RWPE1 (cell line): ENCODE measurements around the gene ZMYND8.

ENCODE experiments used
- CTCF ChIA-PET: fragments of 350-600 bp; sonication (Branson Sonifier 250); formaldehyde crosslinking; extraction: SDS; loops from one replicate; lab custom pipeline; 2021; lab: Yijun Ruan, JAX
- POLR2A ChIA-PET: fragments of 400-600 bp; formaldehyde crosslinking; extraction: SDS; loops from one replicate; lab custom pipeline; 2020; ENCODE audit warnings: antibody characterized with exemption; ENCODE audit not compliant: low non-redundant PET; lab: Yijun Ruan, JAX
- DNase-seq: peaks from one replicate; pipeline ENCODE4 v3.0.0; 2012; ENCODE audit warnings: low spot score
- H3K27ac ChIP-seq: fragments of 450-650 bp; 2 replicates; pipeline ENCODE4 v1.5.1; 2017
- TF ChIP-seq, protein P1 (sequence below): fragments of 450-650 bp; conservative IDR thresholded peaks from 2 replicates; pipeline ENCODE4 v1.5.1; 2017; ENCODE audit warnings: low read depth, mild to moderate bottlenecking

The ZMYND8 gene

DNA sequence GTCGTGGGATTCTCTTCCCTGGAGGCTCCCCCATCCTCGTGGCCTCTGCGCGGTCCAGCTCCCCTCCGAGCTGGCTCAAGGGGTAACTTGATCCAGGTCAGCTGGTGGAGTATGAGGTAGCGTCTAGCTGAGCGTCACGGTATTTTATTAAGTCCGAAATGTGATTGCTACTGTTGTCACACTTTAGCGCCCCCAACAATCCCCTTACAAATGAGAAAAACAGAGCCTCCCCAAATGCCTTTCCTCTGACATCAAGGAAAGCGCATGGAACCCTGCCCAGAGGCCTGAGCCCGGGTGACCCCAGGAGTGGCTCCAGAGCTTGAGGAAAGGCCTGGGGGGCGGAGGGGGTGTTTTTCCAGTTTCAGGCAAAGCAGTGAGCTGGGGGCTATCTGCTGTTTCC lies 192.4 kb downstream of the ZMYND8 start:
- DNase-seq, result no peak
- TF ChIP-seq, protein P1, sequence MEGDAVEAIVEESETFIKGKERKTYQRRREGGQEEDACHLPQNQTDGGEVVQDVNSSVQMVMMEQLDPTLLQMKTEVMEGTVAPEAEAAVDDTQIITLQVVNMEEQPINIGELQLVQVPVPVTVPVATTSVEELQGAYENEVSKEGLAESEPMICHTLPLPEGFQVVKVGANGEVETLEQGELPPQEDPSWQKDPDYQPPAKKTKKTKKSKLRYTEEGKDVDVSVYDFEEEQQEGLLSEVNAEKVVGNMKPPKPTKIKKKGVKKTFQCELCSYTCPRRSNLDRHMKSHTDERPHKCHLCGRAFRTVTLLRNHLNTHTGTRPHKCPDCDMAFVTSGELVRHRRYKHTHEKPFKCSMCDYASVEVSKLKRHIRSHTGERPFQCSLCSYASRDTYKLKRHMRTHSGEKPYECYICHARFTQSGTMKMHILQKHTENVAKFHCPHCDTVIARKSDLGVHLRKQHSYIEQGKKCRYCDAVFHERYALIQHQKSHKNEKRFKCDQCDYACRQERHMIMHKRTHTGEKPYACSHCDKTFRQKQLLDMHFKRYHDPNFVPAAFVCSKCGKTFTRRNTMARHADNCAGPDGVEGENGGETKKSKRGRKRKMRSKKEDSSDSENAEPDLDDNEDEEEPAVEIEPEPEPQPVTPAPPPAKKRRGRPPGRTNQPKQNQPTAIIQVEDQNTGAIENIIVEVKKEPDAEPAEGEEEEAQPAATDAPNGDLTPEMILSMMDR, result no peak
- ChIA-PET CTCF (interaction anchor here (1.6 kb wide), 1 partner anchor 32 kb away, joined by 3 read pairs; no protein-coding TSS in a partner anchor), POLR2A (interaction anchor here (0.7 kb wide), 1 partner anchor 400 kb away, joined by 6 read pairs; no protein-coding TSS in a partner anchor)
- H3K27ac ChIP-seq, result no peak overlapping the region

DNA sequence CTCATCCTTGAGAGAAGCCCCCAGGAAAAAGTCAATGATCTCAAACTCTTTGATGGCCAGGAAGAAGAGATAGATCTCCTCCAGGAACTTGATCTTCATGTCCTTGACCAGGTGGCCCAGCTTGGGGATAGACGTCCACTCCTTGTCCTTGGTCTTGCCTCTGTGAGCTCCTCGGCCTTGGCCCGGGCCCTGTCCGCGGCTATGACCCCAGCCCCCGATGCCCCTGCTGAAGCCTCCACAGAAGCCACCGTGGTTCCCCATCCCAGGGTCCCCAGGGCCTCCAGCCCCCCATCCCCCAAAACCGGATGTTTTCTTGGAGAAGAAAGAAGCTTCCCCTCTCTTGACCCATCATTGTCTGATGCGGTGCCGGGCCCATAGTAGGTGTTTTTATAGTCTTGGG lies 195.1 kb downstream of the ZMYND8 start:
- TF ChIP-seq, protein P1, result no peak
- CTCF ChIA-PET, result interaction anchor here (2.1 kb wide), 1 partner anchor 14 kb away, joined by 4 read pairs; no protein-coding TSS in a partner anchor
- POLR2A ChIA-PET, result no interaction called here
- DNase-seq, result no peak
- H3K27ac ChIP-seq, result no peak overlapping the region

DNA sequence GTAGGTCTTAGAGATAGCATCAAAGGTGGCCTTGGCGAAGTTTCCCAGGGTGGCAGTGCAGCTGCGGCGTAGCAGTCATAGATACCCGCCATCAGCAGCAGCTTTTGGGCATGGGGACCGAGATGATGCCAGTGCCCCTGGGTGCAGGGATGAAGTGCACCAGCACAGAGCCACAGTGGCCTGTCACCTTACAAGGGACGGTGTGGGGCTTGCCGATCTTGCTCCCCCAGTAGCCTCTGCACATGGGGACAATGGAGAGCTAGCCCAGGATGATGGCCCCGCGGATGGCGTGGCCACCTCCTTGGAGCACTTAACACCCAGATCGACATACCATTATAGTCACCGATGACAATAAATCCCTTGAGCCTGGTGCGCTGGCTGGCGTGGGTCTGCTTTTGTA lies 195.5 kb downstream of the ZMYND8 start:
- TF ChIP-seq, protein P1, result no peak
- ChIA-PET POLR2A (no interaction called here), CTCF (interaction anchor here (0.6 to 2.1 kb wide), 3 partner anchors 15 to 203 kb away, joined by 3 to 4 read pairs (median 3); no protein-coding TSS in a partner anchor)
- no peak for DNase-seq
- H3K27ac ChIP-seq, result no peak overlapping the region

DNA sequence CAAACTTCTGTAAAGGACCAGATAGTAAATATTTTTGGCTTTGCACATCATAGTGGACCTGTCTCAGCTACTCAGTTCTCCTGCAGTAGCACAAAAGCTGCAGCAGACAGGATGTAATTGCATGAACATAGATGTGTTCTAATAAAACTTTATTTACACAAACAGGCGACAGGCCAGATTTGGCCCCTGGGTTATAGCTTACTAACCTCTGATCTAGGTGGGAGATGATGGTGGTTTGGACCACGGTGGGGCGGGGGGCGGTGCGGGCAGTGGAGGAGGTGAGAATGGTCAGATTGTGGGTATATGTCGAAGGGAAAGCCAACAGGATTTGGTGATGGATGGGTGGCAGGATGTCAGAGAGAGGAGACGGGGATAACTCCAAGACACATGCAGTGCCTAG lies 196.3 kb downstream of the ZMYND8 start:
- ChIA-PET CTCF (interaction anchor here (0.7 kb wide), 1 partner anchor 35 kb away, joined by 3 read pairs; no protein-coding TSS in a partner anchor), POLR2A (no interaction called here)
- TF ChIP-seq, protein P1, result no peak
- no peak for DNase-seq
- H3K27ac ChIP-seq, result no peak overlapping the region
